Esophagus muscularis mucosa (tissue), 4 donors: ENCODE results near the gene GATD1. TPM values are rescaled to one million over a fixed set of nuclear protein-coding genes. Genes with fewer than 3 reads are reported as not detected.

Experiments used
- DNase-seq: peaks from one replicate; pipeline ENCODE4 v3.0.0-alpha.2; 2017; ENCODE audit errors: extremely low spot score
- H3K27ac ChIP-seq, 4 donors: fragments of 200-600 bp; sonication (generic); replicated peaks in 1 of 4; 1 replicate in 3 of 4; 2 replicates in 1 of 4; pipeline ENCODE4 v1.5.1; 2016 to 2019; ENCODE audit warnings: mild to moderate bottlenecking in 1 of 4
- H3K27me3 ChIP-seq, 4 donors: fragments of 200-600 bp; sonication (generic); one replicate each; pipeline versions ENCODE4 v1.5.1 to v1.6.0; 2016 to 2019
- H3K36me3 ChIP-seq, 4 donors: fragments of 200-600 bp; sonication (generic); one replicate each; pipeline ENCODE4 v1.5.1; 2016 to 2019
- H3K4me1 ChIP-seq, 4 donors: fragments of 200-600 bp; sonication (generic); one replicate each; pipeline ENCODE4 v1.5.1; 2016 to 2019
- H3K4me3 ChIP-seq, 4 donors: fragments of 200-600 bp; sonication (generic); 1 replicate in 2 of 4; 2 replicates in 2 of 4; pipeline ENCODE4 v1.5.1; 2016 to 2019; ENCODE audit warnings: mild to moderate bottlenecking in 4 of 4, moderate library complexity in 1 of 4
- H3K9me3 ChIP-seq, 4 donors: fragments of 200-600 bp; sonication (generic); 1 replicate in 3 of 4; 2 replicates in 1 of 4; pipeline ENCODE4 v1.5.1; 2016 to 2019
- CTCF ChIP-seq, 3 experiments: fragments of 200-600 bp in 2 of 3; fragments of 450-650 bp in 1 of 3; sonication (generic) in 2 of 3; IDR thresholded peaks; one replicate each; pipeline ENCODE4 v1.5.1; 2017 to 2019; ENCODE audit warnings: antibody characterized with exemption in 3 of 3, mild to moderate bottlenecking in 2 of 3, moderate library complexity in 1 of 3
- EP300 ChIP-seq: sonication (generic); formaldehyde crosslinking; IDR thresholded peaks from one replicate; pipeline ENCODE4 v1.6.1; 2017; ENCODE audit warnings: antibody characterized with exemption
- POLR2A ChIP-seq: fragments of 450-650 bp; IDR thresholded peaks from one replicate; pipeline ENCODE4 v1.6.1; 2017; ENCODE audit warnings: antibody characterized with exemption, moderate library complexity, mild to moderate bottlenecking, low read depth
- POLR2AphosphoS5 ChIP-seq, 2 donors: sonication (generic); formaldehyde crosslinking; IDR thresholded peaks; one replicate each; pipeline ENCODE4 v1.6.1; 2017; ENCODE audit warnings: antibody characterized with exemption in 2 of 2
- WGBS: methylation state at CpG from one replicate; pipeline ENCODE4 v1.1.5; 2018; 5-methylcytosine and 5-hydroxymethylcytosine counted together
- intact Hi-C: fragments of 100-400 bp; cut with DNase I; formaldehyde crosslinking; loops from one replicate; pipeline ENCODE4 v1.15.1; 2023
- total RNA-seq, 4 donors: library from RNA; depleted of rRNA; stranded (reverse); fragments of >200 nt; gene quantifications; one replicate each; pipeline versions ENCODE4 v1.1.0 to v1.2.1, GENCODE V29; 2016

GATD1 gene
- total RNA-seq, 4 donors from 2014 or later, result 24.0 to 37.7 (median 28.9) TPM

- Histone ChIP-seq H3K9me3 (no peaks in the 10 kb centered on the region), H3K4me1 (peaks cover 32 to 63% (median 48%) of the 10 kb centered on the region in 4 donors), H3K36me3 (peaks cover 0 to 28% (median 25%) of the 10 kb centered on the region in 4 donors), H3K27me3 (peaks cover 0 to 31% (median 11%) of the 10 kb centered on the region in 4 donors), H3K27ac (no peak overlapping the region), H3K4me3 (no peak overlapping the region)
- intact Hi-C loops, result no loop called here
- DNase-seq, result no peak
- WGBS, result 100% methylated on average over 3 of the region's 7 CpGs
- TF ChIP-seq CTCF (IDR thresholded peaks at IDR 0.05) (no peak), EP300 (no peak)
These were observed 16.3 kb upstream of the GATD1 start for GRCh38 chr11:793556-793955.

DNA sequence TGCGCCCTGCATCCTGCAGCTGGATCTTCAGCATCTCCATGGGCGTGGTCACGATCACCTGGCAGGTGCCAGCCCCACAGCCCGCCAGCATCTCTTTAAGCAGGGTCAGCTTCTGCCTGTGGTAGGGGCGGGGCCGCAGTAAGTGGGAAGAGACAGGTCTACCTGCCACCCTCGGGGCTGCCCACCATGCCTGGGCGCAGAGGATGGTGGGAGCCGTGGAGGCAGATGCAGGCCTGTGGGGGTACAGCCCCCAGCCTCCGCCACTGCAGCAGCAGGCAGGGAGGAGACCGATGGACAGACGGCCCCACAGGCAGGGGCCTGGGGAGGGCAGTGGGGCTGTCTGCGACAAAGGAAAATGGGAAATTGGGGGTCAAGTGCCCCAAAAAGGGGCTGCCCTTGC, 15.6 kb upstream of the GATD1 start:
- intact Hi-C loops, result no loop called here
- peaks cover 0 to 28% (median 25%) of the 10 kb centered on the region in 4 donors for H3K36me3 ChIP-seq
- TF ChIP-seq EP300 (no peak), CTCF (IDR thresholded peaks at IDR 0.05) (no peak), POLR2A (no peak), POLR2AphosphoS5 (IDR thresholded peaks at IDR 0.05) (no peak)
- H3K4me3 ChIP-seq, result no peak overlapping the region
- H3K9me3 ChIP-seq, result no peaks in the 10 kb centered on the region
- peaks cover 28 to 58% (median 44%) of the 10 kb centered on the region in 4 donors for H3K4me1 ChIP-seq
- peaks cover 0 to 38% (median 12%) of the 10 kb centered on the region in 4 donors for H3K27me3 ChIP-seq
- no peak for DNase-seq
- 92% methylated on average over 12 of the region's 13 CpGs for WGBS
- H3K27ac ChIP-seq, result no peak overlapping the region

DNA sequence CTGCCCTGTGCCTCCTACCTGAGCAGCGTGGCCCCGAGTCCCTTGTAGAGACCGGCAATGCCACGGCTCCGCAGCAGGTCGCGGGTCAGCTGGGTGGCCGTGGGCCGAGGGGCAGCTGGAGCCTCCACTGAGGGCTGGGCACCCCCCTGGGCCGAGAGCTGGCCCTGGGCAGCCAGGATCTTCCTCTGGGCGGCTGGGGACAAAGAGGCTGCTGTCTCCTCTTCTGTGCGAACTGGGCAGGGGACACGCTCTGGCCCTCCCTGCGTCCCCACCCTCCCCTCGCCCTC, 15.2 kb upstream of the GATD1 start:
- Histone ChIP-seq H3K27ac (no peak overlapping the region), H3K4me1 (peaks cover 28 to 54% (median 41%) of the 10 kb centered on the region in 4 donors), H3K27me3 (peaks cover 0 to 42% (median 12%) of the 10 kb centered on the region in 4 donors), H3K9me3 (no peaks in the 10 kb centered on the region), H3K36me3 (peaks cover 0 to 28% (median 25%) of the 10 kb centered on the region in 4 donors), H3K4me3 (no peak overlapping the region)
- TF ChIP-seq CTCF (IDR thresholded peaks at IDR 0.05) (no peak), POLR2A (no peak), POLR2AphosphoS5 (IDR thresholded peaks at IDR 0.05) (no peak), EP300 (no peak)
- DNase-seq, result no peak
- 90% methylated on average over 5 of the region's 15 CpGs for WGBS
- intact Hi-C loops, result no loop called here

- Histone ChIP-seq H3K27ac (no peak overlapping the region), H3K9me3 (no peaks in the 10 kb centered on the region), H3K4me1 (peaks cover 23 to 48% (median 35%) of the 10 kb centered on the region in 4 donors), H3K27me3 (peaks cover 0 to 42% (median 12%) of the 10 kb centered on the region in 4 donors), H3K4me3 (no peak overlapping the region), H3K36me3 (peaks cover 0 to 28% (median 25%) of the 10 kb centered on the region in 4 donors)
- WGBS, result 87% methylated on average over 23 of the region's 49 CpGs
- no peak for DNase-seq
- TF ChIP-seq EP300, result no peak
- TF ChIP-seq CTCF (IDR thresholded peaks at IDR 0.05), result no peak
- no peak for TF ChIP-seq POLR2AphosphoS5 (IDR thresholded peaks at IDR 0.05)
- TF ChIP-seq POLR2A, result no peak
- intact Hi-C loops, result no loop called here
These were observed 14.6 kb upstream of the GATD1 start for GRCh38 chr11:791658-792534.
